ENCODE results near the gene SCUBE3. TPM values are rescaled to one million over a fixed set of nuclear protein-coding genes. Genes with fewer than 3 reads are reported as not detected.

Gene SCUBE3
- total RNA-seq, 2 experiments from 2014 or later: not detected

GRCh38 chr6:35234901-35235300 lies 21.1 kb downstream of the SCUBE3 start:
- Mint-ChIP-seq H3K36me3 (ENCODE audit: low read depth) (peaks cover 3% of the 10 kb centered on the region), H3K4me3 (no peak overlapping the region), H3K4me1 (peaks cover 6% of the 10 kb centered on the region), H3K9me3 (no peaks in the 10 kb centered on the region), H3K27ac (no peak overlapping the region), H3K27me3 (no peaks in the 10 kb centered on the region)
- POLR2A ChIA-PET: no interaction called here
- CTCF ChIA-PET: interaction anchor here (0.6 to 1.0 kb wide), 2 partner anchors 13 to 751 kb away, joined by 3 to 4 read pairs; no protein-coding TSS in a partner anchor
- DNase-seq: no peak

GRCh38 chr6:35236223-35236622 lies 22.5 kb downstream of the SCUBE3 start:
- DNase-seq: no peak
- ChIA-PET CTCF (interaction anchor here (1.1 kb wide), 1 partner anchor 30 kb away, joined by 3 read pairs; no protein-coding TSS in a partner anchor), POLR2A (interaction anchor here (0.6 kb wide), 1 partner anchor 782 kb away, joined by 3 read pairs; no protein-coding TSS in a partner anchor)
- H3K27me3 Mint-ChIP-seq: no peaks in the 10 kb centered on the region
- peaks cover 8% of the 10 kb centered on the region for H3K4me1 Mint-ChIP-seq
- H3K4me3 Mint-ChIP-seq: no peak overlapping the region
- peaks cover 3% of the 10 kb centered on the region for H3K36me3 Mint-ChIP-seq (ENCODE audit: low read depth)
- H3K9me3 Mint-ChIP-seq: no peaks in the 10 kb centered on the region
- no peak overlapping the region for H3K27ac Mint-ChIP-seq

- no peak overlapping the region for H3K4me3 Mint-ChIP-seq
- DNase-seq: no peak
- H3K27ac Mint-ChIP-seq: no peak overlapping the region
- H3K9me3 Mint-ChIP-seq: no peaks in the 10 kb centered on the region
- peaks cover 8% of the 10 kb centered on the region for H3K4me1 Mint-ChIP-seq
- ChIA-PET POLR2A (no interaction called here), CTCF (interaction anchor here (0.8 to 1.1 kb wide), 2 partner anchors 18 to 31 kb away, joined by 3 read pairs; no protein-coding TSS in a partner anchor)
- no peaks in the 10 kb centered on the region for H3K27me3 Mint-ChIP-seq
- H3K36me3 Mint-ChIP-seq (ENCODE audit: low read depth): peaks cover 3% of the 10 kb centered on the region
These were observed 23.7 kb downstream of the SCUBE3 start for GRCh38 chr6:35237476-35237875.

GRCh38 chr6:35238843-35239289 lies 25.1 kb downstream of the SCUBE3 start:
- Mint-ChIP-seq H3K9me3 (no peaks in the 10 kb centered on the region), H3K27me3 (no peaks in the 10 kb centered on the region), H3K4me3 (no peak overlapping the region), H3K27ac (no peak overlapping the region), H3K4me1 (peaks cover 8% of the 10 kb centered on the region), H3K36me3 (ENCODE audit: low read depth) (peaks cover 3% of the 10 kb centered on the region)
- POLR2A ChIA-PET: no interaction called here
- DNase-seq: no peak
- CTCF ChIA-PET: interaction anchor here (1.0 to 3.4 kb wide), 3 partner anchors 8 to 19 kb away, joined by 3 to 21 read pairs (median 9); no protein-coding TSS in a partner anchor

- Mint-ChIP-seq H3K27me3 (no peaks in the 10 kb centered on the region), H3K36me3 (ENCODE audit: low read depth) (peaks cover 3% of the 10 kb centered on the region), H3K9me3 (no peaks in the 10 kb centered on the region), H3K4me1 (peaks cover 8% of the 10 kb centered on the region), H3K27ac (no peak overlapping the region), H3K4me3 (no peak overlapping the region)
- CTCF ChIA-PET: interaction anchor here (1.4 to 3.4 kb wide), 4 partner anchors 9 to 94 kb away, joined by 6 to 21 read pairs (median 8); no protein-coding TSS in a partner anchor
- DNase-seq: no peak
- POLR2A ChIA-PET: no interaction called here
These were observed 25.8 kb downstream of the SCUBE3 start for GRCh38 chr6:35239581-35239980.

- no peaks in the 10 kb centered on the region for H3K9me3 Mint-ChIP-seq
- POLR2A ChIA-PET: interaction anchor here (0.6 kb wide), 1 partner anchor 450 kb away, joined by 3 read pairs; no protein-coding TSS in a partner anchor
These were observed 27.4 kb downstream of the SCUBE3 start for GRCh38 chr6:35240838-35241801.

GRCh38 chr6:35242486-35242885 lies 28.7 kb downstream of the SCUBE3 start:
- H3K9me3 Mint-ChIP-seq: no peaks in the 10 kb centered on the region
- H3K36me3 Mint-ChIP-seq (ENCODE audit: low read depth): no peaks in the 10 kb centered on the region
- CTCF ChIA-PET: interaction anchor here (1.2 kb wide), 2 partner anchors 14 to 37 kb away, joined by 3 read pairs; no protein-coding TSS in a partner anchor
- POLR2A ChIA-PET: no interaction called here
- no peaks in the 10 kb centered on the region for H3K27me3 Mint-ChIP-seq
- H3K4me3 Mint-ChIP-seq: no peak overlapping the region
- H3K4me1 Mint-ChIP-seq: peaks cover 8% of the 10 kb centered on the region
- no peak overlapping the region for H3K27ac Mint-ChIP-seq
- DNase-seq: no peak

More at GRCh38 chr6:35240838-35241801, 27.4 kb downstream of the SCUBE3 start:
- CTCF ChIA-PET: interaction anchor here (0.6 to 3.4 kb wide), 22 partner anchors 9 to 330 kb away, joined by 3 to 21 read pairs (median 3); no protein-coding TSS in a partner anchor
- Mint-ChIP-seq H3K4me1 (peaks cover 8% of the 10 kb centered on the region), H3K36me3 (ENCODE audit: low read depth) (no peaks in the 10 kb centered on the region), H3K27me3 (no peaks in the 10 kb centered on the region), H3K27ac (peak overlapping the region; percentile 50), H3K4me3 (no peak overlapping the region)
- peak; percentile 76 for DNase-seq

GRCh38 chr6:35242906-35243305 lies 29.1 kb downstream of the SCUBE3 start:
- H3K4me3 Mint-ChIP-seq: no peak overlapping the region
- POLR2A ChIA-PET: no interaction called here
- CTCF ChIA-PET: no interaction called here
- H3K27ac Mint-ChIP-seq: no peak overlapping the region
- no peaks in the 10 kb centered on the region for H3K27me3 Mint-ChIP-seq
- H3K4me1 Mint-ChIP-seq: peaks cover 12% of the 10 kb centered on the region
- no peak for DNase-seq
- H3K36me3 Mint-ChIP-seq (ENCODE audit: low read depth): no peaks in the 10 kb centered on the region
- H3K9me3 Mint-ChIP-seq: no peaks in the 10 kb centered on the region

- Mint-ChIP-seq H3K27ac (no peak overlapping the region), H3K9me3 (no peaks in the 10 kb centered on the region), H3K4me1 (peaks cover 18% of the 10 kb centered on the region), H3K4me3 (no peak overlapping the region), H3K27me3 (no peaks in the 10 kb centered on the region), H3K36me3 (ENCODE audit: low read depth) (no peaks in the 10 kb centered on the region)
- ChIA-PET CTCF (interaction anchor here (1.7 kb wide), 1 partner anchor 12 kb away, joined by 5 read pairs; no protein-coding TSS in a partner anchor), POLR2A (no interaction called here)
- DNase-seq: no peak
These were observed 29.7 kb downstream of the SCUBE3 start for GRCh38 chr6:35243386-35243958.

GRCh38 chr6:35244551-35244950 lies 30.8 kb downstream of the SCUBE3 start:
- ChIA-PET CTCF (interaction anchor here (1.2 to 1.7 kb wide), 2 partner anchors 13 to 15 kb away, joined by 3 to 5 read pairs; no protein-coding TSS in a partner anchor), POLR2A (no interaction called here)
- H3K4me3 Mint-ChIP-seq: no peak overlapping the region
- H3K36me3 Mint-ChIP-seq (ENCODE audit: low read depth): no peaks in the 10 kb centered on the region
- peaks cover 24% of the 10 kb centered on the region for H3K4me1 Mint-ChIP-seq
- DNase-seq: no peak
- H3K9me3 Mint-ChIP-seq: no peaks in the 10 kb centered on the region
- H3K27ac Mint-ChIP-seq: no peak overlapping the region
- H3K27me3 Mint-ChIP-seq: no peaks in the 10 kb centered on the region

GRCh38 chr6:35247642-35248231 lies 34.0 kb downstream of the SCUBE3 start:
- POLR2A ChIA-PET: no interaction called here
- peaks cover 19% of the 10 kb centered on the region for H3K4me1 Mint-ChIP-seq
- no peaks in the 10 kb centered on the region for H3K36me3 Mint-ChIP-seq (ENCODE audit: low read depth)
- H3K27ac Mint-ChIP-seq: no peak overlapping the region
- H3K27me3 Mint-ChIP-seq: no peaks in the 10 kb centered on the region
- H3K4me3 Mint-ChIP-seq: no peak overlapping the region
- no peak for DNase-seq
- CTCF ChIA-PET: interaction anchor here (1.3 to 3.8 kb wide), 3 partner anchors 11 to 20 kb away, joined by 4 to 18 read pairs (median 6); partner anchors contain the start of gene ZNF76
- H3K9me3 Mint-ChIP-seq: no peaks in the 10 kb centered on the region

- POLR2A ChIA-PET: interaction anchor here (0.9 kb wide), 1 partner anchor 11 kb away, joined by 4 read pairs; no protein-coding TSS in a partner anchor
- no peaks in the 10 kb centered on the region for H3K27me3 Mint-ChIP-seq
These were observed 34.5 kb downstream of the SCUBE3 start for GRCh38 chr6:35248300-35248699.

More at GRCh38 chr6:35248300-35248699, 34.5 kb downstream of the SCUBE3 start:
- Mint-ChIP-seq H3K27ac (no peak overlapping the region), H3K4me3 (no peak overlapping the region), H3K9me3 (no peaks in the 10 kb centered on the region), H3K4me1 (peaks cover 19% of the 10 kb centered on the region), H3K36me3 (ENCODE audit: low read depth) (no peaks in the 10 kb centered on the region)
- DNase-seq: no peak
- CTCF ChIA-PET: interaction anchor here (1.3 to 3.8 kb wide), 4 partner anchors 10 to 33 kb away, joined by 4 to 18 read pairs (median 6); partner anchors contain the start of gene ZNF76
